A204.1 (cell line): ENCODE data around the gene NIPAL3.
"Not testable (repeated sequence)": the region's sequence is repeated elsewhere in the genome, so short reads cannot be mapped to it uniquely, and the experiment has no call there.

Source experiments
- FAIRE-seq: peaks from 2 replicates; lab custom pipeline; 2012; peaks lifted over from hg19 to GRCh38; lab: Jason Lieb, UNC

NIPAL3 gene

DNA sequence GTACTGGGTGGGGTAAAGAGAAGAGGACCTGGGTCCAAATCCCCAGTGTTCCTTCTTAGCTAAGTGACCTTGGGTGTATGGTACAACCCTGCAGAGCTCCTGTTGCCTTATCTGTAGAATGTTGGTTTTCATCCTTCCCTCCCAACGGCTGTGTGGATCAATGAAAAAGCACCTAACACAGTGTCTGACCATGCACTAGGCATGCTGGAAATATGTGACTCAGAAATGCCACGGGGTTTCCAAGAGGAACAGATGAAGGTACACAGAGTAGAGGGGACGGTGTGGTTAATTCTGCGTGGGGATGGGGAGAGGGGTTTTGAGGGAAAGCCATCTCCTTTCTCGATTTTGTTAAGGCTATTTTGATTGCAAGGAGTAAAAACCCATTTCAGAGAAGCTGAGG, 8.6 kb downstream of the NIPAL3 start:
- FAIRE-seq: no peak

DNA sequence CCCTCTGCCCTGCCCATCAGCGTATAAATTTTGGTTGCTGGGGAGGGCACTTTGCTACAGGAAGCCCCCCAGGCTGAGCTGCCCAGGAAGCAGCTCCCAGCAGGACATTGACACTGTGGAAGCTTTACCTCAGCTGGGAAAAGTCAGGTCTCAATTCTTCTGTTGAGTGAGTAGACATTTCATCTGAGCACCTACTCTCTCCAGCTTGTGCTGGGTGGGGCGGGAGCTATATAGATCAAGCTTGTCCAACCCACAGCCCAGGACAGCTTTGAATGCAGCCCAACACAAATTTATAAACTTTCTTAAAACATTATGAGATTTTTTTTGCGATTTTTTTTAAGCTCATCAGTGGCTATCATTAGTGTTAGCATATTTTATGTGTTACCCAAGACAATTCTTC, 9.4 kb downstream of the NIPAL3 start:
- FAIRE-seq: no peak

DNA sequence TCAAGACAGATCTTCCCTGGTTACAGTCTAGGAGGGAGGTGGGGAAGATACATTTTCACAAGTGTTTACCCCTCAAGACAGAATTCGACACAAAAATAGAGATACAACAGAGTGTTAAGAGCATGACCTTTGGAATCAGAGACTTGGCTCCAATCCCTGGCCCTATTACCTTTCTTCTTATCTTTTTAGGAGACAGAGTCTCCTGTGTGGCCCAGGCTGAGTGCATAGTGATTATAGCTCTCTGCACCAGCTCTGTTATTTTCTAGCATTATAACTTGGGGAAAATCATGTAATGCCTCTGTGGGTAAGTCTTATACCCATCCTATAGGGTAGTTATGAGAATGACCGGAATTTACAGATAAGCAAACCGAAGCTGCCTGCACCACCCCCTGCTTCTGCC, 9.8 kb downstream of the NIPAL3 start:
- no peak for FAIRE-seq

DNA sequence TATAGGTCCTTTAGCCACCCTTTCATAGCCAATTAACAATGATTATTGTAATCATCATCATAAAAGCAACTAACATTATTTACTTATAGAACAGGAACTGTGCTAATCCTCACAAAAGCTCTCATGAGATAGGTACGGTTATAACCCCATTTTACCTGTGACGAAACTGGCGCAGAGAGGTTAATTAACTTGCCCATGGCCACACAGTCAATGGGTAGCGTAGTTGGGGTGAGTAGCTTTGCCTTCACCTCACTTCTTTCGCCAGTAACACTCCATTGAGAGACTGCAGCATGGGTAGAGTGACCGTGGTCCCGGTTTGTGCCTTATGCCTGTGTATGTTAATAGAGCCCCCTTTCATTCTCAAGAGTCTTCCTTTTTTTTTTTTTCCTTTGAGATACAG, 10.3 kb downstream of the NIPAL3 start:
- FAIRE-seq: no peak

DNA sequence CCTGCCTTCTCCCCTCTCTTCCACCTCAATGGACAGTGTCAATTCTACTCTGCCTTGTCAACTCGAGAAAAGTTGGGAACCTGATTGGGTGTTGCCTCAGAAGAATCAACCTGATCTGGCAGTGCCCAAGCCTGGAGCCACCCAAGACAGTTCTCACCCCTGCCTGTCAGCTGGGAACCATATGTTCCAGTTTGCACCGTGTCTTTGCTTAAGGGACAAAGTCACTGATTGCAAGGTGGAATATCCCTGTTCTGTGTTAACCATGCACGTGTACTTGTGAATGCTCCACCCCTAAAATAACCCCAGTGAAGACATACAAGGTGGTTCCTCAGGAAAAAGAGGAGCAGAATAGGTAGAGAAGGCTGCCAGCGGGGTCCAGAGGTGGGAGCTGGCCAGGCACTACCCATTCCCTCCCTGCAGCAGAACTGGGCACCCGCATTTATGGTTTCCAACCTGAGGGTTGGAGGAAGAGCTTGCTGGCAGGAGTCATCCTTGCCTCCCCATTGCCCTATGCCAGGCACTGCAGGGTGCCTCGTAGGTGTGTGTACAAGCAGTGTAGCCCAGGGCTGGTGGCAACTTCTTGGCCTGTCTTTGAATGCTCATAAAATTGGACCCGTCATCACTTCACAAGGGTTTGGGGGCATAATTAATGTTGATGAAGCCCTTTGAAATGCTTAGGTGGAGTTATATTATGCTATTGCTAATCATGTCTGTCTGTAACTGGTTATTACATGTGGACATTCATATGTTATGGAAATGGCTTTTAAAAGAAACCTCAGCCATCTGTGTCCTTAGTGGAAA, 11.3 kb downstream of the NIPAL3 start:
- no peak for FAIRE-seq

DNA sequence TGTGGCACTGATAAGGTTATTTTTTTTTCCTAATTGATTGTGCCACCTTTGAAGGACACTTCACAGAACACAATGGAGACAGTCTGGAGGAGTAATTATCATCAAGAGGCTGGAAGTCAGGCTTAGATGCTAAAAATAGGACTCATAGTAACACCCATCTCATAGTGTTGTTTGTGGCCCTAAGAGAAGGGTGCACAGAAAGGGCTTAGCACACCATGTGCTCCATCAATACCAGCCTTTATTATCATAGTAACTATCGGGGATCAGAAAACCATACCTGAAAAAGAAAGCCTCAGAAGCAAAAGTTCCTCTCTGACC, 11.9 kb downstream of the NIPAL3 start:
- FAIRE-seq: no peak

DNA sequence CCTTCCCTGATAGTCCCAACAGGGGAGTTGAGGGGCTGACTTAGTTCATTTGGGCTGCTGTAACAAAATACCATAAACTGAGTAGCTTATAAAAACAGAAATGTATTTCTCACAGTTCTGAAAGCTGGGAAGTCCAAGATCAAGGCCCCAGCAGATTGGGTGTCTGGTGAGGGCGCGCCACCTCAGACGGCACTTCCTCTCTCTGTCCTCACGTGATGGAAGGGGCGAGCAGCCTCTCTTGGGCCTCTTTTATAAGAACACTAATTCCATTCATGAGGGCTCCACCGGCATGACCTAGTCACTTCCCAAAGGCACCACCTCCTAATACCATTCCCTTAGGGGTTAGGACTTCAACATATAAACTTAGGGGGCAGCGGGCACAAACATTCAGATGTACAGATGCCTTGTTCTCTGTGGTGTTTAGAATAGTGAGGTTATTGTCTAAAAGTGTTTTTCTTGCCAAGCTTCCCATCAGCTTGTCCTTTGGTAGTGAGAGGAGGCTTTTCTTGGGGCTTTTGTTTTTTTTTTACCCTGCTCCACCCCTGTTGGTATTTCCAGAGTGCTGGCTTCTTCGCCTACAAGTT, 20.3 kb downstream of the NIPAL3 start:
- no peak for FAIRE-seq

DNA sequence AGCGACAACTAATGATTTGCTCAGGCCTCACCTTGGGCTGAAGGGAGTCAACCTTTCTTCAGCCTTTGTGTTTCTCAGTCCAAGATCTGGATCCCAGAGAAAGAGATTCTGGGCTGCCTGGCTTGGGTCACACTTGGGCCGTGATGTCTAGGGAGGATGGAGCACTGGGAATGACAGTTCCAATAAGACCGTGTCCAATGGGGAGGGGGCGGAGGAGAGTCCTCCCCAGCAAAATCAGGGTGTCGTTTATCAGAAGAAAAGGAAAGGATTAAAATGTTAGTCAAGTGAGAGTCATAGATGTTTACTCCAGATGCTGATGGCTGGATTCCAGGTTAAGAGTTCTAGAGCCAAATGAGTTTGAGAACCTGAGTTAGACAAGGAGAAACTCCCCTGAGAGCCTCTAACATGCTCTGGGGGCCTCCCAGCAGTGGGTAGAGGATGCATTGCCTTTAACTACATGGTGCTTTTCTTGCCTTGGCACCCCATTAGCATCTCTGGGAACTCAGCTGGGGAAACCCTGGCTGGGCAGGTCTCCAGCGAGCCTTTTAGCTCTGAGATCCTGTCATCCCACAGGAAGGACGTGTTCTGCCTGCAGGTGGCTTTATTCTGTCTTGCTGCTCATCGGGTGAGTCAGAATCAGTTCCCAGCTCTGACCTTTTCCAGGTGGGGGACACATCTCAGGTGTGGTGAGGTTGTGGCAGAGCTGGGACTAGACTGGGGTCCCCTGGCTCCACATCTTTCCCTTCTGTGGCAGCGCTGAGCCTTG, 22.2 kb downstream of the NIPAL3 start:
- FAIRE-seq: no peak

DNA sequence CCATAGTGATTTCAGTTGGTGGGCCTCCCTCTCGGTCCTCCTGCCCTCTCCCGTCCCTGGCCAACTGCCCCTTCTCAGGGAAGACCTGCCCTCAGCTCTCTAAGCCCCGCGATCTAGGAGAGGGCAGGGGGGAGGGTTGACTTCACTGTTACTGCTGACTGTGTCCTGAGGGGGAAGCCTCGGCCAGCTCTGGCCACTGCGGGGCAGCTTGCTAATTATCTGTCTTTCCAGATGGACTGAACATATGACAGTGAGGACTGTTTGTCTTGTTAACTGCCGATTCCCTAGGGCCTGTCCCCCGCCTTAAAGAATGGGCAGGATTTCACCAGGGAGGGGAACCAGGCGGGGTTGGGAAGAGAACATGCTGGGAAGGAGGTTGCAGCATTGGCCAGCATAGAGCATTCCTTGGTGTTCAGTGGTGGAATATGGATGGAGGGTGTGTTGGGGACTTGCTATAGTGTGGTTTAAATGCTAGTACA, 22.9 kb downstream of the NIPAL3 start:
- no peak for FAIRE-seq

DNA sequence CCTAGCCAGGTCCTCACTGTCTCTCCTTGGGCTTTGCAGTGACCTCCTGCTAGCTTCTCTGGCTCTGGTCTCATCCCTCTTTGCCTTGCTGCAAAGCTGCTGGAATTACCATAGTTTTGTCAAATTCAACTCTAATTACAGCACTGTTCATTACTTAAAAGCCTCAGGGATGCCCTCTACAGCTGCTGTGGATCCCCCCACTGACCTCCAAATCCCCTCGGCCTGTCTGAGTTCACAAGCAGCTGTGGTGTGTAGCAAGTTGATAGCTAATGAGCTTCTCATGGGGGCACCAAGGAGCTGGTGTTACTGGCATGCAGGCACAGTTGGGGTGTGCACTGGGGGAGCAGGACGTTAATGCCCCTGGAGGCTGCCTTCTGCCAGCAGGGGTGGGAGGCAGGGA, 24.8 kb downstream of the NIPAL3 start:
- FAIRE-seq: no peak

DNA sequence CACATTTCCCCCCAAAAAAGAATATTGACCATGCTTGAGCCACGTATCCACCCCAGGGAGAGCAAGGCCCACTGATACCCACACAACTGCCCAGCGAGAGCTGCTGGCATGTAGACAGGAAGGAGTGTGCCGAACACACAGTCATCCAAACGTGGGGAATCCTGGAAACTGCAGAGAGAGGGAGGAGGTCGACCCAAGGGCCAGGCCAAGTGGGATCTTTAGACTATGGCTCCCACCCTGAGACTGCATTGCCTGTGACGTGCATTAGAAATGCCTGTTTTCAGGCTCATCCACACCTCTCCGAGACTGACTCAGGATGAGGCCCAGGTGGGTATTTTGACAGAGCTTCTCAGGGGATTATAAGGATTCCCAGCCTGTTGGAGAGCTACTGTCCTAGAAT, 25.9 kb downstream of the NIPAL3 start:
- FAIRE-seq: no peak

DNA sequence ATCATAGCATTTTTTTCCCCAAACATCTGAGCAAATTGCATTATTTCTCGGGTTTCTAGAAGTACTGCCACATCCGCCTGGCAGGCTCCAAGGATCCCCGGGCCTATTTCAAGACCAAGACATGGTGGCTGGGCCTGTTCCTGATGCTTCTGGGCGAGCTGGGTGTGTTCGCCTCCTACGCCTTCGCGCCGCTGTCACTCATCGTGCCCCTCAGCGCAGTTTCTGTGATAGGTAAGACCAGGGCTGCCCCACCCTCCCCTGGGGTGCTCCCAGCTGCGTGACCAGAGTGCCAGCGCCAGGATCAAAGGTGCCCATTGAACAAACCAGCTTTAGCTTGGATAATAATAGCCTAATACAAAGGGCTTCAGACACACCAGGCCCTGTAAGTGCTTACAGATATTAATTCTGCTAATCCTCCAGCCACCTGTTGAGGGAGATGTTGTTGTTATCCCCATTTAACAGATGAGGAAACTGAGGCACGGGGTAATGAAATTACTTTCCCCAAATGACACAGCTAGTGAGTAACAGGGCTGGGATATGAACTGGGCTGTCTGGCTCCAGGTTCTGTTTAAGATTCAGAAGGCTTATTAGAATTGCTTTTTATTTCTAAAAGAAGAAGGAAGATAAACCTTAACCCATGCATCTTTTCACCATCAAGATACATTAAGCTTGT, 26.5 kb downstream of the NIPAL3 start:
- no peak for FAIRE-seq

DNA sequence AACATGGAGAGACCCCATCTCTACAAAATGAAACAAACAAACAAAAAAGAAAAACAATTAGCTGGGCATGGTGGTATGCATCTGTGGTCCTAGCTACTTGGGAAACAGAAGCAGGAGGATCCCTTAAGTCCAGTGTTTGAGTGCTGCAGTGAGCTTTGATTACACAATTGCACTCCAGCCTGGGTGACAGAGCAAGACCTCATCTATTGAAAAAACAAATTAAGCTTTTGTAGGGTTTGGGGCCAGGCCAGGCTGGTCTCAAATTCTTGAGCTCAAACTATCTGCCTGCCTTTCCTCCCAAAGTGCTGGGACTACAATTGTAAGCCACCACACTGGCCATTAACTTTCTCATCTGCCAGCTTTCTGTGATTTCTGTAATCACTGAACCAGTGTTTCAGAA, 27.2 kb downstream of the NIPAL3 start:
- FAIRE-seq: no peak

DNA sequence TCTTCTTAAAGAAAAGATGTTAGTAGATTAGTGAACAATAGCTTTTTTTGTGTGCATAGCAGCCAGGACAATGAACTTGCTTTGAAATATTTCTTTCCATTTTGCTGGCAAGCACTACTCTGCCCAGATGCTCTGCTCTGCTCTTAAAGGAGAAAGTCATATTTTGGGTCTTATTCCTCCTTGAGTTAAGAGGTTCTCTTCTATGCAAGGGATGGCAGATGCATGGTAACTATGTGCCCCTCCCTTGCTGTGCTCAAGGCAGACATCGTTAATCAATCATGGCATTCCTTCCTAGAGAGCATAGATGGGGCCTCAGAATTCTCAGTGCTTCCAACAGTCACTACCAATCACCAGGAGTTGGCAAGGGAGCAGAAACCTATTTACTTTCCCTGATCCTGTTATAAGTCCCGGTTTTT, 27.6 kb downstream of the NIPAL3 start:
- no peak for FAIRE-seq

DNA sequence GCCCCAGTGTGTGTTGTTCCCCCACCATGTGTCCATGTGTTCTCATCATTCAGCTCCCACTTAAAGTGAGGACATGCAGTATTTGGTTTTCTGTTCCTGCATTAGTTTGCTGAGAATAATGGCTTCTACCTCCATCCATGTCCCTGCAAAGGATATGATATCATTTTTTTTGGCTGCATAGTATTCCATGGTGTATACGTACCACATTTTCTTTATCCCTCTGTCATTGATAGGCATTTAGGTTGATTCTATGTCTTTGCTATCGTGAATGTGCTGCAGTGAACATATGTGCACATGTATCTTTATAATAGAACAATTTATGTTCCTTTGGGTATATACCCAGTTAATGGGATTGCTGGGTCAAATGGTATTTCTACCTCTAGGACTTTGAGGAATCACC, 30.8 kb downstream of the NIPAL3 start:
- not testable (repeated sequence) for FAIRE-seq

DNA sequence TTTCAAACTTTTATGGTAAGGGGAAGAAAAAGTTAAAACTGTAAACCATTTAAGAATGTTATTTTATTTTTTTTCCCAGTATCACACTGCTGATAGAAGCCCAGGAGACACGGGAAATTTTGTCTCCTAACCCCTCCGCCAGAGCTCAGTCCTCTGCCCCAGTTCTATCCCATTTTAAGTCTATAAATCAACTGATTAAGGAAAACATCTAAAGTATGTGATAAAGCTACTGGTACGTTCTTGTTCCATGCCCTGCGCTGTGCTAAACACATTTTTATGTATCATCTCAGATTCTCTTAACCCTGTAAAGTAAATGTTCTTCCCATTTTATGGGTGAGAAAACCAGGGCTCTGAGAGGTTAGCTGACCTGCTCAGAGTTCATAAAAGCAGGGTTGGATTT, 34.7 kb downstream of the NIPAL3 start:
- no peak for FAIRE-seq

DNA sequence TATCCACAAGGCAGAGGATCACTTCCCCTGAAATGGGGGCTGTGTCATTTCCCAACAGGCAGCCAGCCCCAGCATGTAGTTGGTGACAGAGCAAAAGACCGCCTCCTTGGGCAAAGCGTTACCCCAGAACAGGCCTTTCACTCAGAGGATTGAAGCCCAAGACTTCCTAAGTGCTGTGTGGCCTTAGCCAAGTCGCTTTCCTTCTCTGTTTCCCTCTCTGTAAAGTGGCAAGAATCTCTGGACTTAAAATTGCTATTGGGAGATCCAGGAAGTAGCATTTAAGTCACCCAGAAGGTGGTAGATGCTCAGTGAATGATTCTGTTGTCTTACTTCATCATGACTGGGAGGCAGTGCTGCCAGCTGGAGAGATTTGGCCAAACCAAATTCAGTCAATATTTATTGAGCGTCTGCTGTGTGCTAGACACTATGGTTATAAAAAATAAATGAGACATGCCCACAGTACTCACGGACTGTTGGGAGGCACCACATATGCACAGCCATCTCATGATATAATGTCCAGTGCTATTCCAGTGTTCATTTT, 35.3 kb downstream of the NIPAL3 start:
- no peak for FAIRE-seq

DNA sequence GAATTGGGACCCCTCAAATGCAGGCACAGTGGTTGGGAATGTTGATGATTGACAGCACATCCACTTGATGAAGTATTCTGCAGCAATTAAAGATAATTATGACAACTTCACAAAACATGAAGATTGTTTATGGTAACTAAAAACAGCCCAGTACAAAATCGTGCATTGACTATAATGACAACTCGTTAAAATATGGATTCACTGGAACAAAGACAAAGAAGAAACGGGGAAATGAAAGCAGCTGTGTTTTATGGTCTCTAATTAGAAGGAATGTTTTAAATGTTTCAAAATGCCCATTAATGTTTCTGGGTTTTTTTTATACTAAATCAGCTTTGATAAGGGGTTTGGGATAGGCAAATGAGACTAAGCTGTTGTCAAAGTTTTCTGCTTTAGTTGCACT, 36.1 kb downstream of the NIPAL3 start:
- FAIRE-seq: no peak

DNA sequence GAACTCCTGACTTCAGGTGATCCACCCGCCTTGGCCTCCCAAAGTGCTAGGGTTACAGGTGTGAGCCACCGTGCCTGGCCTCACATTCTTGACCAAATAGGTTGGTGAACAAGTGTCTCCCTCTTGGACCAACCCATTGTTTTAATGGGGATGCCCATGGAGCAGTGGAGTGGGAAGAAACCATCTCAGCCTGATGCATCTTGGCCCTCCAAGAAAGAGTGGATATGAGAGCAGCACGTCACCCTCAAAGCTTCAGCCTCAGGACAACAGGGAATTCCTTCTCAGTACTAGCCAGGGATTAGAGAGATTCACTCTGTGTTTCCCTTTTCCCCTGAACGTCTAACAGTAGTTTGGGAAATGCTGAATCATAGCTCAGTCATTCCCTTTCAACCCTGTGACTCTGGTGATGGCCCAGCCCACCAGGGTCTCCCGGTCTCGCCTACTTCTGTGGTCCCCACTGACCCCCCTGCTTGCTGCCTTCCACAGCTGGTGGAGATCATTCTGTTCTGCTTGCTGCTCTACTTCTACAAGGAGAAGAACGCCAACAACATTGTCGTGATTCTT, 37.4 kb downstream of the NIPAL3 start:
- no peak for FAIRE-seq

DNA sequence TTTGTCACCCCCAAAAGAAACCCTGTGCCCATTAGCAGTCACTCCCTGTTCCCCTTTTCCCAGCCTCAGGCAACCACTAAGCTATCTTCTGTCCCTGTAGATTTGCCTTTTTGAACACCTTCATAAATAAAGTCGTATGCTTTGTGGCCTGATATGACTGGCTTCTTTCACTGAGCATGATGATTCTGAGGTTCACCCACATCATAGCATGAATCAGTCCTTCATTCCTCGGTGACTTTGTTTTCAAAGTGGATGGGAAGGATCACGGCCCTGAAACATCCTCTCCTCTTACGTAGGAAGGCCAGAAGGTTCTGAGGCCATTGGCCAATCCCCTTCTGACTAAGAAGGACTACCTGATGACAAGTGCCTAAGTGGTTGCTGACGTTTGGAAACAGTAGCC, 39.1 kb downstream of the NIPAL3 start:
- no peak for FAIRE-seq

DNA sequence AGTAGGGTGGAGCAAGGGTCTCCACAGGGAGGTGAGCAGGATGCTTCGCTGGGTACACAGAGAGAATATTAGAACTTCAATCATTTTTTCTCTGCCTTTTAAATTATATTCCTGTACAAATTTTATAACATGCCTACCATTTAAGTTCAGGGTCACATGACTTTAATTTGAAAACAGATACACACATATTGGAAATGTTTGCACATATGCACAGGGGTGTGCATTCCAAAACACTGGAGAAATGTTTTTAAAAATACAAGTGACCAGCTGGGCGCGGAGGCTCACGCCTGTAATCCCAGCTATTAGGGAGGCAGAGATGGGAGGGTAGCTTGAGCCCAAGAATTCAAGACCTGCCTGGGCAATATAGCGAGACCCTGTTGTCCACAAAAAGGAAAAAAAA, 39.7 kb downstream of the NIPAL3 start:
- no peak for FAIRE-seq

DNA sequence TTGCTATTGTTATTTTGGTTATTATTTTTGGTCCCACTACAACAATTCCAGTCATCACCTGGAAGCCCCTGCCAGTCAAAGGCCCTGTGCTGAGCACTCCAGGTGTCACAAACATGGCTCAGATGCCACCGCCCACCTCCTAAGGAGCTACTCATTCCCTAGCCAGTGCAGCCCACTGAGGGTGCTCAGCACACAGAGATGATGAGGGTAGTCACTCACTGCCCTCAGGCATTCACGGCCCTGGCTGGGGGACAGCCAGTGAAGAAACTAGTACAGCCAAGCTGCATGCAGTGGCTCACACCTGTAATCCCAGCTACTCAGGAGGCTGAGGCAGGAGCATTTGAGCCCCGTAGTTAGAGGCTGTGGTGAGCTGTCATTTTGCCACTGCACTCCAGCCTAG, 42.3 kb downstream of the NIPAL3 start:
- FAIRE-seq: no peak
